ENCODE data around the gene HLCS. TPM values are rescaled to one million over a fixed set of nuclear protein-coding genes. Genes with fewer than 3 reads are reported as not detected.

HLCS gene
- total and polyA plus RNA-seq, 2 of the 8 experiments (the other 6 are each of a cell fraction or from before 2014, with no cell fraction given) = 4.7 to 12.2 TPM

- Histone ChIP-seq H4K8ac (ENCODE audit: extremely low read depth, insufficient read depth, low read length) (no peak overlapping the region), H2BK15ac (ENCODE audit: low read length) (no peak overlapping the region), H3K23me2 (ENCODE audit: low read depth, low read length) (no peaks in the 10 kb centered on the region), H3K4me2 (ENCODE audit: insufficient read depth in 1 of 2, low read depth in 2 of 2, low read length in 2 of 2) (no peak overlapping the region), H3K4ac (replicated peaks; ENCODE audit: insufficient read length, low read depth, low read length) (no peak overlapping the region), H2AFZ (ENCODE audit: low read length) (no peak overlapping the region), H2AK5ac (ENCODE audit: low read depth, low read length) (no peak overlapping the region), H3K79me2 (ENCODE audit: control insufficient read depth in 1 of 2, insufficient read depth in 2 of 2, low read length in 2 of 2) (no peaks in the 10 kb centered on the region), H3K36me3 (ENCODE audit: control insufficient read depth in 2 of 4, insufficient read depth in 4 of 4, low read length in 3 of 4) (no peaks in the 10 kb centered on the region), H2BK5ac (ENCODE audit: low read depth, low read length) (no peak overlapping the region), H2BK12ac (ENCODE audit: low read depth, low read length) (no peak overlapping the region), H3K56ac (replicated peaks; ENCODE audit: insufficient read length, low read depth, low read length) (no peak overlapping the region), H3K14ac (ENCODE audit: insufficient read length) (no peak overlapping the region), H3K27me3 (replicated peaks in 1 of 4; ENCODE audit: control insufficient read depth in 3 of 4, extremely low read depth in 1 of 4, insufficient read depth in 3 of 4, low read length in 3 of 4) (no peaks in the 10 kb centered on the region), H3K9me3 (ENCODE audit: insufficient read depth in 2 of 2, low read depth in 1 of 2, low read length in 1 of 2) (no peaks in the 10 kb centered on the region), H3K4me1 (replicated peaks in 1 of 4; ENCODE audit: control insufficient read depth in 3 of 4, insufficient read depth in 4 of 4, low read length in 3 of 4) (no peaks in the 10 kb centered on the region; a peak in 1 of 7 replicates), H3K9ac (replicated peaks in 1 of 4; ENCODE audit: extremely low read depth in 1 of 4, low read depth in 3 of 4, low read length in 3 of 4) (no peak overlapping the region), H3K27ac (ENCODE audit: low read depth, low read length) (no peak overlapping the region), H3K23ac (ENCODE audit: insufficient read length) (no peak overlapping the region), H2BK120ac (replicated peaks; ENCODE audit: low read depth, low read length) (no peak overlapping the region), H3K79me1 (ENCODE audit: low read depth, low read length) (peaks cover 2% of the 10 kb centered on the region; the same call in 1 of the 2 replicates), H3K18ac (ENCODE audit: extremely low read depth, low read length) (no peak overlapping the region), H3K4me3 (ENCODE audit: extremely low read depth in 1 of 4, insufficient read depth in 2 of 4, low read depth in 3 of 4, low read length in 4 of 4) (no peak overlapping the region), H4K20me1 (replicated peaks in 1 of 2; ENCODE audit: control insufficient read depth in 1 of 2, insufficient read depth in 2 of 2, low read length in 2 of 2) (no peaks in the 10 kb centered on the region), H2BK20ac (ENCODE audit: low read length) (no peak overlapping the region), H4K91ac (replicated peaks; ENCODE audit: insufficient read length, low read length) (no peak overlapping the region), H4K5ac (ENCODE audit: insufficient read length, low read depth, low read length) (no peak overlapping the region)
- TF ChIP-seq TEAD4 (IDR thresholded peaks at IDR 0.05; ENCODE audit: low read depth, low read length) (0 out of 2 replicates have a peak, but pooled peaks have one; percentile 24), RBBP5 (IDR thresholded peaks at IDR 0.05; ENCODE audit: borderline replicate concordance, low read depth, low read length) (no peak)
- CTCF ChIA-PET (ENCODE audit: partially characterized antibody) = no interaction called here
- POLR2A ChIA-PET (ENCODE audit: partially characterized antibody) = no interaction called here
- FAIRE-seq (no peak), DNase-seq (ENCODE audit: low read depth in 1 of 2, low spot score in 2 of 2) (no peak)
- WGBS, 2 experiments (ENCODE audit: extremely low coverage in 1 of 2, insufficient coverage in 1 of 2, insufficient read length in 1 of 2, insufficient replicate concordance in 2 of 2, low coverage in 1 of 2, low lambda C conversion rate in 2 of 2, missing lambda C conversion rate in 1 of 2) = 88% methylated on average over 3 of the region's 3 CpGs; no CpG with 5 or more reads in 1 of the 2 experiments
Observed at GRCh38 chr21:36908260-36908908, 58.1 kb downstream of the HLCS start.

Data from H1 (cell line).